Suprapubic skin (tissue), 4 donors: ENCODE data around the gene SERTAD2. TPM values are rescaled to one million over a fixed set of nuclear protein-coding genes. Genes with fewer than 3 reads are reported as not detected.

Source experiments
- DNase-seq, 2 donors: peaks; one replicate each; pipeline ENCODE4 v3.0.0-alpha.2; 2019; ENCODE audit warnings: low spot score in 2 of 2
- H3K27ac ChIP-seq: fragments of 200-600 bp; sonication (generic); one replicate; pipeline ENCODE4 v1.5.1; 2019
- H3K27me3 ChIP-seq: fragments of 200-600 bp; sonication (generic); one replicate; pipeline ENCODE4 v1.5.1; 2019
- H3K36me3 ChIP-seq: fragments of 200-600 bp; sonication (generic); one replicate; pipeline ENCODE4 v1.5.1; 2019
- H3K4me1 ChIP-seq: fragments of 200-600 bp; sonication (generic); one replicate; pipeline ENCODE4 v1.5.1; 2019
- H3K4me3 ChIP-seq: fragments of 200-600 bp; sonication (generic); one replicate; pipeline ENCODE4 v1.5.1; 2019; ENCODE audit warnings: mild to moderate bottlenecking
- H3K9me3 ChIP-seq: fragments of 200-600 bp; sonication (generic); one replicate; pipeline ENCODE4 v1.5.1; 2019
- EP300 ChIP-seq: sonication (generic); formaldehyde crosslinking; IDR thresholded peaks from one replicate; pipeline ENCODE4 v1.6.1; 2017; ENCODE audit warnings: antibody characterized with exemption
- POLR2A ChIP-seq, 2 donors: fragments of 450-650 bp; IDR thresholded peaks; one replicate each; pipeline ENCODE4 v1.6.1; 2017; ENCODE audit warnings: antibody characterized with exemption in 2 of 2, mild to moderate bottlenecking in 2 of 2, moderate library complexity in 2 of 2
- POLR2AphosphoS5 ChIP-seq, 3 donors: sonication (generic); formaldehyde crosslinking; IDR thresholded peaks; one replicate each; pipeline ENCODE4 v1.6.1; 2017; ENCODE audit warnings: antibody characterized with exemption in 3 of 3
- WGBS: methylation state at CpG from one replicate; pipeline ENCODE4 v1.1.5; 2018; 5-methylcytosine and 5-hydroxymethylcytosine counted together
- total RNA-seq, 4 donors: library from RNA; depleted of rRNA; stranded (reverse); fragments of >200 nt; gene quantifications; one replicate each; pipeline ENCODE4 v1.1.0, GENCODE V29; 2016
- TF ChIP-seq, protein P1 (sequence below), 2 donors: fragments of 200-600 bp in 1 of 2; fragments of 450-650 bp in 1 of 2; sonication (generic) in 1 of 2; IDR thresholded peaks; one replicate each; pipeline ENCODE4 v1.5.1; 2016 to 2019; ENCODE audit warnings: antibody characterized with exemption in 2 of 2, mild to moderate bottlenecking in 1 of 2, moderate library complexity in 1 of 2

The SERTAD2 gene
- total RNA-seq, 4 donors from 2014 or later = 23.7 to 36.4 (median 30.9) TPM

DNA sequence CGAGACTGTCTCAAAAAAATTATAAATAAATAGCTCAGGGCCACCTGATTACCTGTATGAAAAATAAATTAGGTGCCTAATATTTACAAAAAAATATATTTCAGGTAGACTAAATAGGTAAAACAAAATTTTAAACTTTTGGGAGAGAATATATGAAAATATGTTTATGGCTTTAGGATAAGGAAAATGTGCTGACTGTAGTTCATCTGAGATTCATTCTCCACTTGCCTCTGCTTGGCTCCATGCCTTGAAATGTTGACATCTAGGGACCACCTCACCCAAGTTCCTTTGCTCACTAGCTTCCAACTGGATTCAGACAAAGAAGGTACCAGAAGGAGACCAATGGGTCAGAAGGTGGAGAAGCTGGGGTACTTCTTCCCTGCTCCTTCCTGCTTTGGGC lies 9.7 kb upstream of the SERTAD2 start:
- TF ChIP-seq, protein P1, sequence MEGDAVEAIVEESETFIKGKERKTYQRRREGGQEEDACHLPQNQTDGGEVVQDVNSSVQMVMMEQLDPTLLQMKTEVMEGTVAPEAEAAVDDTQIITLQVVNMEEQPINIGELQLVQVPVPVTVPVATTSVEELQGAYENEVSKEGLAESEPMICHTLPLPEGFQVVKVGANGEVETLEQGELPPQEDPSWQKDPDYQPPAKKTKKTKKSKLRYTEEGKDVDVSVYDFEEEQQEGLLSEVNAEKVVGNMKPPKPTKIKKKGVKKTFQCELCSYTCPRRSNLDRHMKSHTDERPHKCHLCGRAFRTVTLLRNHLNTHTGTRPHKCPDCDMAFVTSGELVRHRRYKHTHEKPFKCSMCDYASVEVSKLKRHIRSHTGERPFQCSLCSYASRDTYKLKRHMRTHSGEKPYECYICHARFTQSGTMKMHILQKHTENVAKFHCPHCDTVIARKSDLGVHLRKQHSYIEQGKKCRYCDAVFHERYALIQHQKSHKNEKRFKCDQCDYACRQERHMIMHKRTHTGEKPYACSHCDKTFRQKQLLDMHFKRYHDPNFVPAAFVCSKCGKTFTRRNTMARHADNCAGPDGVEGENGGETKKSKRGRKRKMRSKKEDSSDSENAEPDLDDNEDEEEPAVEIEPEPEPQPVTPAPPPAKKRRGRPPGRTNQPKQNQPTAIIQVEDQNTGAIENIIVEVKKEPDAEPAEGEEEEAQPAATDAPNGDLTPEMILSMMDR (IDR thresholded peaks at IDR 0.05) = no peak
- TF ChIP-seq POLR2A (IDR thresholded peaks at IDR 0.05) (no peak), POLR2AphosphoS5 (IDR thresholded peaks at IDR 0.05) (no peak), EP300 (no peak)
- Histone ChIP-seq H3K4me1 (peaks cover 8% of the 10 kb centered on the region), H3K4me3 (no peak overlapping the region), H3K9me3 (no peaks in the 10 kb centered on the region), H3K27me3 (no peaks in the 10 kb centered on the region), H3K36me3 (no peaks in the 10 kb centered on the region), H3K27ac (no peak overlapping the region)
- no peak for DNase-seq
- WGBS = 95% methylated on average over 1 of the region's 1 CpG

DNA sequence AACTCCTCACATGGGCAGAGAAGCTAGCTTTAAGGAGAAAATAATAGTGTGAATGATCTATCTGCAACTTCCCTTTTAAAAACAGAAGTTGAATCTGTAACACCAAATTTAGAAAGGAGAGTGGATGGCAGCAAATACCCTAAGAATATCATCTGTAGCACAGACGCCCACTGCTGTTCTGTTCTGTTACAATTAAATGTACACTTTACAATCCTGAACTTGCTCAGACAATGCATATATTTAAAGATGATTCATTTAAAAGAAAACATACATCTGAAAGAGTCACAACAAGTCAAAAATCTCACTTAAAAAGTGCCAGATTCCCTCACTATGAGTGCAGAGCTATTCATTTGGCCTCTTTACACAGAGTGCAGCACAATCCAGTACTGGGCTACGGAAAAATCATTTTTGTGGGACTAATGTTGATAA lies 8.0 kb upstream of the SERTAD2 start:
- WGBS = 80% methylated on average over 2 of the region's 2 CpGs

DNA sequence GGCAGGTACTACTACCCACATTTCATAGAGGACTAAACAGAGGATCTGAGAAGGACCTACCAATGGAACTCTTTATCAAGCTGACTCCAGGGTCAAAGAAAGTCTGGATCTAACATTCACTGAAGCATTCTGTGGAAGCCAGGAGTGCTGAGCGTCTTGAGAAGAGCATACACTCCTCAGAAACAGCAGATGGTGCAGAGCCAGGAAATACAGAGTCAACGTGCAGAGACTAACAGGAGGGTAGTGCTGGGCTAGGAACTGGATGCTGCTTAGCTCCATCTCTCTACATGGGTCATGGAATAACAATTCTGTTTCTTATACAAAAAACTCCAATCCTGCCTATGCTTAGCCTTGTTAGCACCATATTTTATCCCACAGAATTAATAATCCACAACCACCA lies 5.5 kb upstream of the SERTAD2 start:
- no peaks in the 10 kb centered on the region for H3K27me3 ChIP-seq
- no peak overlapping the region for H3K27ac ChIP-seq
- no peak for DNase-seq
- TF ChIP-seq, protein P1 (IDR thresholded peaks at IDR 0.05) = no peak
- no peak for TF ChIP-seq POLR2A (IDR thresholded peaks at IDR 0.05)
- TF ChIP-seq EP300 = no peak
- no peak for TF ChIP-seq POLR2AphosphoS5 (IDR thresholded peaks at IDR 0.05)
- peaks cover 15% of the 10 kb centered on the region for H3K4me1 ChIP-seq
- 90% methylated on average over 2 of the region's 2 CpGs for WGBS
- no peaks in the 10 kb centered on the region for H3K36me3 ChIP-seq
- no peak overlapping the region for H3K4me3 ChIP-seq
- H3K9me3 ChIP-seq = no peaks in the 10 kb centered on the region

More for the DNA sequence above, 8.0 kb upstream of the SERTAD2 start:
- TF ChIP-seq, protein P1 (IDR thresholded peaks at IDR 0.05) = no peak
- TF ChIP-seq POLR2A (IDR thresholded peaks at IDR 0.05) (no peak), POLR2AphosphoS5 (IDR thresholded peaks at IDR 0.05) (no peak), EP300 (no peak)
- DNase-seq = no peak
- Histone ChIP-seq H3K27ac (no peak overlapping the region), H3K4me3 (no peak overlapping the region), H3K36me3 (no peaks in the 10 kb centered on the region), H3K9me3 (no peaks in the 10 kb centered on the region), H3K27me3 (no peaks in the 10 kb centered on the region), H3K4me1 (peaks cover 4% of the 10 kb centered on the region)

DNA sequence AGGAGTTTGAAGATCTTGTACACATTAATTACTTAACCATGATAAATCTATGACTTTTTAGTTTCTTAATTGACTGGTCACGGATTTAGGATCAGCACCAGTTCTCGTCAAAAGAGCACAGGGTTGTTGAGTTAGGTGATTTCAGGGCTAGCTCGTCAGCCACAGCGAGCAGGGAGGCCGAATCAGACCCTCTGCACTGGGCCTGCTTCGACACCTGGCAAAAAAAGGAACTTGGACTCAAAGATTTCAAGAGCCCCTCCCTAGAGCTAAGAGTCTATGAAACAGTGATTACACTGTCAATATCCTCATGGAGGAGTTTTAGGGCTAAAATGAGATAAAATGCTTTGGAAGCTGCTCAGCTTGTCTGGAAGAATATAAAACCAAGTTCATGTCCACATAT lies 4.6 kb upstream of the SERTAD2 start:
- H3K4me3 ChIP-seq = no peak overlapping the region
- H3K36me3 ChIP-seq = no peaks in the 10 kb centered on the region
- TF ChIP-seq POLR2AphosphoS5 (IDR thresholded peaks at IDR 0.05) = no peak
- TF ChIP-seq EP300 = no peak
- no peak for TF ChIP-seq POLR2A (IDR thresholded peaks at IDR 0.05)
- TF ChIP-seq, protein P1 (IDR thresholded peaks at IDR 0.05) = no peak
- WGBS = 98% methylated on average over 6 of the region's 6 CpGs
- no peak for DNase-seq
- H3K4me1 ChIP-seq = peaks cover 15% of the 10 kb centered on the region
- H3K27me3 ChIP-seq = no peaks in the 10 kb centered on the region
- no peaks in the 10 kb centered on the region for H3K9me3 ChIP-seq
- H3K27ac ChIP-seq = no peak overlapping the region

DNA sequence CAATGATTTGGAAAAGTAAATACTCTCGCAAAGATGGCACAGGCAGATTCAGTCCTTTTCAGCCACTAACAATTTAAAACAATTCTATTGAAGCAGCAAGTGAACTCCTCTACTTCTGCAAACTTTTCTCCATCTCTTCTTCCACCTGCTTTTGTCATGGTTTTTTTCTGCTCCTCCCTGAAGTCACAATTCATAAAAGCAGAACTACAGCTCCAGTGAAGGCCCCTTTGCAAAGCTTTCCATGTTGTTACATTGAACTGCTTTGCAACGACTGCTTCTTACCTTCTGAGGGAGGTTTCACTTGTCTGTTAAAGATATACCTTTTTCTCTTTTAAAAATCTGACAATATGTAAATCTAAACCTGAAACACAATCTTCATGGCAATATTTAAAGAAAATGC lies 3.7 kb upstream of the SERTAD2 start:
- Histone ChIP-seq H3K4me1 (peaks cover 15% of the 10 kb centered on the region), H3K4me3 (no peak overlapping the region), H3K9me3 (no peaks in the 10 kb centered on the region), H3K27me3 (no peaks in the 10 kb centered on the region), H3K36me3 (no peaks in the 10 kb centered on the region), H3K27ac (no peak overlapping the region)
- WGBS = 84% methylated on average over 2 of the region's 2 CpGs
- TF ChIP-seq POLR2AphosphoS5 (IDR thresholded peaks at IDR 0.05) = no peak
- no peak for TF ChIP-seq EP300
- TF ChIP-seq POLR2A (IDR thresholded peaks at IDR 0.05) = no peak
- TF ChIP-seq, protein P1 (IDR thresholded peaks at IDR 0.05) = no peak
- DNase-seq = no peak
